ENCODE measurements around the gene ZNF579. TPM values are rescaled to one million over a fixed set of nuclear protein-coding genes. Genes with fewer than 3 reads are reported as not detected.

The ZNF579 gene
- total and polyA plus RNA-seq, 2 of the 8 experiments (the other 6 are each of a cell fraction or from before 2014, with no cell fraction given), result 10.0 to 18.9 TPM

DNA sequence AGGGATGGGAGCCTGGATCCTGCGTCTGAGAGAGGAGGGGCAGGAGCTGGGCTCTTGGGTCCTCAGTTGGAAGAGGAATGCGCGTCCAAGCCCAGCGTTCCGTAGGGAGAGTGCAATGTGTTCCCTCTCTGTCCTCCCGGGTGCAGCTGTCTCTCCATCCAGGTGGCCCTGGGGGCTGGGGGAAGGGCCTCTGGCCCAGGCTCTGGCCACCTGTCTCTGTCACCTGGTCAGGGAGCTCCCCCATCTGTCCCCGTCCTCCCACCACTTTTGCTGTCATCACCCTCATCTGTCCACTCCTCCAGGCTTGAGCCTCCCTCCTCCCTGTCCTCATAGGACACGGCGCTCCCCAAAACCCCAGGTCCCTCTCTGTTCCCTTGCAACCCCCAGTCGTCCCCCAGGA is 40.0 kb downstream of the ZNF579 start:
- H4K8ac ChIP-seq (ENCODE audit: extremely low read depth, insufficient read depth, low read length), result no peak overlapping the region
- H3K14ac ChIP-seq (ENCODE audit: insufficient read length), result no peak overlapping the region
- H4K5ac ChIP-seq (ENCODE audit: insufficient read length, low read depth, low read length), result no peak overlapping the region
- H3K23ac ChIP-seq (ENCODE audit: insufficient read length), result no peak overlapping the region
- H3K27ac ChIP-seq (ENCODE audit: low read depth, low read length), result no peak overlapping the region
- TF ChIP-seq ASH2L (IDR thresholded peaks at IDR 0.05; ENCODE audit: low read length), result no peak
- no peak for TF ChIP-seq SRF (IDR thresholded peaks at IDR 0.05; ENCODE audit: low read depth, low read length)
- no peak overlapping the region for H3K4me2 ChIP-seq (ENCODE audit: insufficient read depth in 1 of 2, low read depth in 2 of 2, low read length in 2 of 2)
- no peaks in the 10 kb centered on the region; a peak in 3 of 7 replicates for H3K27me3 ChIP-seq (replicated peaks in 1 of 4; ENCODE audit: control insufficient read depth in 3 of 4, extremely low read depth in 1 of 4, insufficient read depth in 3 of 4, low read length in 3 of 4)
- H2BK120ac ChIP-seq (replicated peaks; ENCODE audit: low read depth, low read length), result no peak overlapping the region
- no peak overlapping the region for H2BK5ac ChIP-seq (ENCODE audit: low read depth, low read length)
- CTCF ChIA-PET (ENCODE audit: partially characterized antibody), result interaction anchor here (0.6 to 1.2 kb wide), 4 partner anchors 9 to 32 kb away, joined by 3 to 8 read pairs (median 4); no protein-coding TSS in a partner anchor
- H3K9ac ChIP-seq (replicated peaks in 1 of 4; ENCODE audit: extremely low read depth in 1 of 4, low read depth in 3 of 4, low read length in 3 of 4), result no peak overlapping the region
- no peaks in the 10 kb centered on the region for H3K79me1 ChIP-seq (ENCODE audit: low read depth, low read length)
- H2BK12ac ChIP-seq (ENCODE audit: low read depth, low read length), result no peak overlapping the region
- no peak overlapping the region for H2BK20ac ChIP-seq (ENCODE audit: low read length)
- no peak overlapping the region for H3K56ac ChIP-seq (replicated peaks; ENCODE audit: insufficient read length, low read depth, low read length)
- H2BK15ac ChIP-seq (ENCODE audit: low read length), result no peak overlapping the region
- no peaks in the 10 kb centered on the region for H3K9me3 ChIP-seq (ENCODE audit: insufficient read depth in 2 of 2, low read depth in 1 of 2, low read length in 1 of 2)
- no peak for FAIRE-seq
- no peak overlapping the region for H2AK5ac ChIP-seq (ENCODE audit: low read depth, low read length)
- peaks cover 14% of the 10 kb centered on the region; the same call in 1 of the 2 replicates for H3K23me2 ChIP-seq (ENCODE audit: low read depth, low read length)
- no peak overlapping the region; the same call in 1 of the 2 replicates for H3K18ac ChIP-seq (ENCODE audit: extremely low read depth, low read length)
- WGBS, 2 experiments (ENCODE audit: extremely low coverage in 1 of 2, insufficient coverage in 1 of 2, insufficient read length in 1 of 2, insufficient replicate concordance in 2 of 2, low coverage in 1 of 2, low lambda C conversion rate in 2 of 2, missing lambda C conversion rate in 1 of 2), result 94% methylated on average over 6 of the region's 10 CpGs; no CpG with 5 or more reads in 1 of the 2 experiments
- H4K91ac ChIP-seq (replicated peaks; ENCODE audit: insufficient read length, low read length), result no peak overlapping the region
- no peak overlapping the region for H3K4me3 ChIP-seq (ENCODE audit: extremely low read depth in 1 of 4, insufficient read depth in 2 of 4, low read depth in 3 of 4, low read length in 4 of 4)
- H3K79me2 ChIP-seq (ENCODE audit: control insufficient read depth in 1 of 2, insufficient read depth in 2 of 2, low read length in 2 of 2), result no peaks in the 10 kb centered on the region
- no peak for DNase-seq (ENCODE audit: low read depth in 1 of 2, low spot score in 2 of 2)
- no peak overlapping the region for H2AFZ ChIP-seq (ENCODE audit: low read length)
- H3K36me3 ChIP-seq (ENCODE audit: control insufficient read depth in 2 of 4, insufficient read depth in 4 of 4, low read length in 3 of 4), result no peaks in the 10 kb centered on the region; a peak in 1 of 8 replicates
- POLR2A ChIA-PET (ENCODE audit: partially characterized antibody), result interaction anchor here (0.9 to 1.3 kb wide), 4 partner anchors 8 to 58 kb away, joined by 3 to 4 read pairs (median 4); partner anchors contain the start of gene FIZ1
- H4K20me1 ChIP-seq (replicated peaks in 1 of 2; ENCODE audit: control insufficient read depth in 1 of 2, insufficient read depth in 2 of 2, low read length in 2 of 2), result peaks cover 0 to 3% of the 10 kb centered on the region in 2 experiments
- no peak overlapping the region for H3K4ac ChIP-seq (replicated peaks; ENCODE audit: insufficient read length, low read depth, low read length)
- peaks cover 0 to 20% (median 6%) of the 10 kb centered on the region in 4 experiments; a peak in 6 of 7 replicates for H3K4me1 ChIP-seq (replicated peaks in 1 of 4; ENCODE audit: control insufficient read depth in 3 of 4, insufficient read depth in 4 of 4, low read length in 3 of 4)

Data from H1 (cell line).